Kidney epithelial cell (primary cell): Measurements from ENCODE around the gene MTHFR. TPM values are rescaled to one million over a fixed set of nuclear protein-coding genes. Genes with fewer than 3 reads are reported as not detected.

Source experiments
- DNase-seq: peaks from one replicate; pipeline ENCODE4 v3.0.0-alpha.2; 2010; ENCODE audit warnings: low read depth
- H3K27me3 ChIP-seq: 2 replicates; pipeline ENCODE4 v1.6.0; 2011; ENCODE audit warnings: low read length; ENCODE audit not compliant: control insufficient read depth, insufficient read depth
- H3K36me3 ChIP-seq: 2 replicates; pipeline ENCODE4 v1.5.1; 2011; ENCODE audit warnings: low read length; ENCODE audit not compliant: control insufficient read depth, insufficient read depth
- H3K4me3 ChIP-seq: 2 replicates; pipeline ENCODE4 v1.5.1; 2011; ENCODE audit warnings: low read depth, mild to moderate bottlenecking, control low read depth, low read length
- total RNA-seq: library from RNA; depleted of rRNA; stranded (reverse); fragments of >200 nt; gene quantifications from 2 replicates; pipeline ENCODE4 v1.2.3, GENCODE V29; 2015
- TF ChIP-seq, protein P1 (sequence below): IDR thresholded peaks from 2 replicates; pipeline ENCODE4 v1.5.1; 2011; ENCODE audit warnings: mild to moderate bottlenecking, moderate library complexity, low read length, control low read depth, inconsistent platforms; ENCODE audit not compliant: insufficient read depth, poor library complexity, severe bottlenecking

MTHFR gene
- total RNA-seq, 1 donor from 2014 or later = 26.6 TPM

- Histone ChIP-seq H3K27me3 (peaks cover 12% of the 10 kb centered on the region), H3K36me3 (no peaks in the 10 kb centered on the region), H3K4me3 (no peak overlapping the region)
- TF ChIP-seq, protein P1, sequence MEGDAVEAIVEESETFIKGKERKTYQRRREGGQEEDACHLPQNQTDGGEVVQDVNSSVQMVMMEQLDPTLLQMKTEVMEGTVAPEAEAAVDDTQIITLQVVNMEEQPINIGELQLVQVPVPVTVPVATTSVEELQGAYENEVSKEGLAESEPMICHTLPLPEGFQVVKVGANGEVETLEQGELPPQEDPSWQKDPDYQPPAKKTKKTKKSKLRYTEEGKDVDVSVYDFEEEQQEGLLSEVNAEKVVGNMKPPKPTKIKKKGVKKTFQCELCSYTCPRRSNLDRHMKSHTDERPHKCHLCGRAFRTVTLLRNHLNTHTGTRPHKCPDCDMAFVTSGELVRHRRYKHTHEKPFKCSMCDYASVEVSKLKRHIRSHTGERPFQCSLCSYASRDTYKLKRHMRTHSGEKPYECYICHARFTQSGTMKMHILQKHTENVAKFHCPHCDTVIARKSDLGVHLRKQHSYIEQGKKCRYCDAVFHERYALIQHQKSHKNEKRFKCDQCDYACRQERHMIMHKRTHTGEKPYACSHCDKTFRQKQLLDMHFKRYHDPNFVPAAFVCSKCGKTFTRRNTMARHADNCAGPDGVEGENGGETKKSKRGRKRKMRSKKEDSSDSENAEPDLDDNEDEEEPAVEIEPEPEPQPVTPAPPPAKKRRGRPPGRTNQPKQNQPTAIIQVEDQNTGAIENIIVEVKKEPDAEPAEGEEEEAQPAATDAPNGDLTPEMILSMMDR = no peak
- no peak for DNase-seq
Measured at GRCh38 chr1:11757047-11757446, 48.7 kb downstream of the MTHFR start.

- DNase-seq = no peak
- TF ChIP-seq, protein P1 = no peak
- Histone ChIP-seq H3K27me3 (no peaks in the 10 kb centered on the region), H3K36me3 (no peaks in the 10 kb centered on the region), H3K4me3 (no peak overlapping the region)
Measured at GRCh38 chr1:11753555-11754208, 52.1 kb downstream of the MTHFR start.

DNA sequence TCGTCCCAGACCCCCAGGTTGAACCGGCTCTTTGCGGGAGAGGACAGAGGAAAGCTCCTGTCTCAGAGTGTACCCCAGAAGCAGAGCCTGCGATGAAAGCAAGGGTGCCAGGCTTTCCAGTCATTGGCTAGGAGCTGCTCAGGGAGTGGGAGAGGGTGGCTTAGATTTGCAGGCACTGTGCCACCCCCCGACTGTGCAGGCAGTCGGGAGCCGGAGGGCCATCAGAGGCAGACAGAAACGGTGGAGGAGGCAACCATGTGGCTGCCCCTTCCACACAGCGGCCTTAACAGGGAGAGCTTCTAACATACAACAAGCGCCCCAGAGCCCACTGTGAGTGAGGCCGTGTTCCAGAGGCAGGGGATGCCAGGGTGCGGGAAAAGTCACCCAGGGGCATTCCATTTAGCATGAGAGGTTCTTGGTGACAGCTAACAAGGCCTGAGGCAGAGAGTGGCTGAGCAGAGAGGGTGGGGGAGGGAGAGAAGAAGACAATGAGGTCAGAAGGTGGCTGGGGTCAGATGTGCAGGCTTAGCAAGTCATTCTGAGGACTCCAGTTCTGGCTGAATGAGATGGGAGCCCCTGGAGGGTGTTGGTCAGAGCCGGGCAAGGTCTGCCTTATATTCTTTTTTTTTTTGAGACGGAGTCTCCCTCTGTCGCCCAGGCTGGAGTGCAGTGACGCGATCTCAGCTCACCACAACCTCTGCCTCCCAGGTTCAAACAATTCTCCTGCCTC lies 53.2 kb downstream of the MTHFR start:
- DNase-seq = no peak
- H3K36me3 ChIP-seq = no peaks in the 10 kb centered on the region
- H3K4me3 ChIP-seq = no peak overlapping the region
- TF ChIP-seq, protein P1 = no peak
- no peaks in the 10 kb centered on the region for H3K27me3 ChIP-seq

GRCh38 chr1:11751087-11751486 lies 54.7 kb downstream of the MTHFR start:
- TF ChIP-seq, protein P1 = no peak
- Histone ChIP-seq H3K36me3 (no peaks in the 10 kb centered on the region), H3K27me3 (no peaks in the 10 kb centered on the region), H3K4me3 (no peak overlapping the region)
- no peak for DNase-seq

DNA sequence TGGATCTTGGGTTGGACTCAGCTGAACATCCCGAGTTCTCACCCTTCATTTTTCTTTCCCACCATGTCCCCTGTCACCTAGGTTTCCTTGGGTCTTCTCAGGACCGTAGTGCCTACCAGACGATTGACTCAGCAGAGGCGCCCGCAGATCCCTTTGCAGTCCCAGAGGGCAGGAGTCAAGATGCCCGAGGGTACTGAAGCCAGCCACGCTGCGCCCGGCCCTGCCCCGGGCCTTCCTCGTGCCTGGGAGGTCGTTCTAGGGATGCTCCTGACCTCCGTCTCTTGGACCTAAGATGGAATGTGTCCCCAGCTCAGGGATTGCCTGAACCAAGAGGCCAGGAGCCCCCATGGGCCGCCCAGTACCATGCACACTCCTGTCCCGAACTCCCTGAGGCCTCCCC lies 55.8 kb downstream of the MTHFR start:
- DNase-seq = no peak
- Histone ChIP-seq H3K36me3 (no peaks in the 10 kb centered on the region), H3K27me3 (no peaks in the 10 kb centered on the region), H3K4me3 (no peak overlapping the region)
- TF ChIP-seq, protein P1 = no peak
